Tibial nerve (tissue), 4 donors: ENCODE data around the gene DKK3.

Experiments used
- EP300 ChIP-seq, 2 donors: sonication (generic); formaldehyde crosslinking; IDR thresholded peaks; one replicate each; pipeline ENCODE4 v1.6.1; 2017; ENCODE audit warnings: antibody characterized with exemption in 2 of 2, mild to moderate bottlenecking in 1 of 2
- POLR2A ChIP-seq, 2 donors: fragments of 450-650 bp; IDR thresholded peaks; one replicate each; pipeline ENCODE4 v1.6.1; 2017; ENCODE audit warnings: antibody characterized with exemption in 2 of 2, mild to moderate bottlenecking in 2 of 2, moderate library complexity in 2 of 2
- TF ChIP-seq, protein P1 (sequence below), 5 experiments: fragments of 200-600 bp in 3 of 5; fragments of 450-650 bp in 2 of 5; sonication (generic) in 3 of 5; IDR thresholded peaks; one replicate each; pipeline ENCODE4 v1.5.1; 2016 to 2019; ENCODE audit warnings: antibody characterized with exemption in 5 of 5, mild to moderate bottlenecking in 3 of 5, moderate library complexity in 2 of 5

GRCh38 chr11:12019866-12020416, 11.5 kb upstream of the DKK3 start:
- TF ChIP-seq POLR2A (IDR thresholded peaks at IDR 0.05) (no peak), EP300 (IDR thresholded peaks at IDR 0.05) (no peak)
- TF ChIP-seq, protein P1, sequence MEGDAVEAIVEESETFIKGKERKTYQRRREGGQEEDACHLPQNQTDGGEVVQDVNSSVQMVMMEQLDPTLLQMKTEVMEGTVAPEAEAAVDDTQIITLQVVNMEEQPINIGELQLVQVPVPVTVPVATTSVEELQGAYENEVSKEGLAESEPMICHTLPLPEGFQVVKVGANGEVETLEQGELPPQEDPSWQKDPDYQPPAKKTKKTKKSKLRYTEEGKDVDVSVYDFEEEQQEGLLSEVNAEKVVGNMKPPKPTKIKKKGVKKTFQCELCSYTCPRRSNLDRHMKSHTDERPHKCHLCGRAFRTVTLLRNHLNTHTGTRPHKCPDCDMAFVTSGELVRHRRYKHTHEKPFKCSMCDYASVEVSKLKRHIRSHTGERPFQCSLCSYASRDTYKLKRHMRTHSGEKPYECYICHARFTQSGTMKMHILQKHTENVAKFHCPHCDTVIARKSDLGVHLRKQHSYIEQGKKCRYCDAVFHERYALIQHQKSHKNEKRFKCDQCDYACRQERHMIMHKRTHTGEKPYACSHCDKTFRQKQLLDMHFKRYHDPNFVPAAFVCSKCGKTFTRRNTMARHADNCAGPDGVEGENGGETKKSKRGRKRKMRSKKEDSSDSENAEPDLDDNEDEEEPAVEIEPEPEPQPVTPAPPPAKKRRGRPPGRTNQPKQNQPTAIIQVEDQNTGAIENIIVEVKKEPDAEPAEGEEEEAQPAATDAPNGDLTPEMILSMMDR (IDR thresholded peaks at IDR 0.05): no peak
